GM18502 (cell line): ENCODE results near the gene RUFY3.
"Not testable (repeated sequence)": the region's sequence is repeated elsewhere in the genome, so short reads cannot be mapped to it uniquely, and the experiment has no call there.

Experiments used
- ATAC-seq: cut with Tn5 transposase; IDR thresholded peaks from one replicate; pipeline ENCODE4 v1.9.1; 2021; ENCODE audit warnings: mild to moderate bottlenecking; ENCODE audit not compliant: unreplicated experiment, poor library complexity

Gene RUFY3

DNA sequence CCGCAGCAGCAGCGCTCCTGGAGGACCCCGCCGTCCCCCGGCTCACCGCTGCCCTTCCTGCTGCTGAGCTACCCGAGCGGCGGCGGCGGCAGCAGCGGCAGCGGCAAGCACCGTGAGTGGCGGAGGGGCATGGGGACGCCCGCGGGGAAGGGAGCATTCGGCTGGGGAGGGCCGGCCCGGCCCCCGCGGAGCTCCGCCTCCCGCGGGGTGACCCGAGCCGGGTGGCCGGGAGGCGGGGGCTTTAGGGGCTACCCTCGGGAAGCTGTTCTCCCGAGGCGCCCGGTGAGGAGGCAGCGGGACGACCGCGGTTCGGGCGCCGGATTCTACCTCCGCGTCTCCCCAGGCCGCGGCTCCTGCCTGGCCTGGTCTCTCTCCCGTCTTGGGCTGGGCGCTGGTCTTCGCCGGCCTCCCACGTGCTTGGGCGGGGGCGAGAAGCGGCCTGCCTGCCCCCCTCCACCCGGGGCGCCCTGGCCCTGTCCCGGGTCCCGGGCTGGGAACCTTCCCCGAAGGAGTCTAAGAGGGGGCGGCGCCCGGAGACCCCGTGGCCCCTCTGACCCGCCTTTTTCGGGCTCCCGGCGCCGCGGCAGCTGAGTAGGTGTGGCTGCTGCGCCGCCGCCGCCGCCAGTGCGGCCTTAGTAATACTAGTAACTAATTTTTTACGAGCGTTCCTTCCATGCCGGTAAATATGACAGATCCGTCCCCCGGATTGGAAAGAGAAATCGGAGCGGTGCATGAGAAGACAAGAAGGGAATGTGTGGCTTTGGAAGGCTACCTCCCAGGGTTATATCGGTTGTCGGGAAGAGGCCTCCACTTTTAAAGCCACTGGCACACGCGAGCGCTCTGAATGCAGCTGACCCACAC is 16.4 kb upstream of the RUFY3 start:
- peak; percentile 70 for ATAC-seq

DNA sequence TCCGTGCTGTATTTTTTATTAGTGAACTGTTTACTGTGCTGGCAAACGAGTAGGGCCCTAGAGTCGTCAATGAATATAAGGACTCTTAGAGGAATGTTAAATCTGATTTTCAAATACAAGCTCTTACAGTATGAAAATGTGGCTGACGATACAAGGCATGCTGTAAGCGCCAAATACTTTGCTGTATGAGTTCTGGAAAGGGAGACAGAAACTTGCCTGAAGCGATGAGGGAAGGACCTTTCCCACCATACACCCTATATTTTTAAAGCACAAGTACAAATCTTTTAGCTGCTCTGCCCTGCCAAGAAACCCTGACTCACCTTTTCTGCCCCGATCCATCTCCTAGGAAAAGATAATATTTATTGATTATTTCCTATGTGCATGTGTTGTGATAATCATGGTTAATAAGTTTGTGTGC is 15.7 kb upstream of the RUFY3 start:
- no peak for ATAC-seq

DNA sequence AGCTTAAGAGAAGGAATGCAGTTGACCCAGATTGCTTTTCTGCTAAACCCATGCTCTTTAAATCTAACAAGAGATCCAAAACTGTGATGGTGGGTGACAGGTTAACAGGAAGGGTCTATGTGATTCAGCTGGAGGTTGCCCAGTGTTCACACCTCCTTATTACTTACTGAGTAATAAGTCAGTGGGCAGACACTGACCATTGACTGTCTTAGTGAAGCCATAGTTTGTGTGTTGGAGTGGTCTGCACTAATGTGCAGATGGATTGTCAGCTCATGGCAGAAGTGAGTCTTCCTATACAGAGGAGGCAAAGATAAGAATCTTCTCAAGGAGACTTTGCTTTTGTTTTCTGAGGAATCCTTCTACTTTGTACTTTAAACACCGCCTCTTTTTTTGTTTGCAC is 15.2 kb upstream of the RUFY3 start:
- ATAC-seq = no peak

DNA sequence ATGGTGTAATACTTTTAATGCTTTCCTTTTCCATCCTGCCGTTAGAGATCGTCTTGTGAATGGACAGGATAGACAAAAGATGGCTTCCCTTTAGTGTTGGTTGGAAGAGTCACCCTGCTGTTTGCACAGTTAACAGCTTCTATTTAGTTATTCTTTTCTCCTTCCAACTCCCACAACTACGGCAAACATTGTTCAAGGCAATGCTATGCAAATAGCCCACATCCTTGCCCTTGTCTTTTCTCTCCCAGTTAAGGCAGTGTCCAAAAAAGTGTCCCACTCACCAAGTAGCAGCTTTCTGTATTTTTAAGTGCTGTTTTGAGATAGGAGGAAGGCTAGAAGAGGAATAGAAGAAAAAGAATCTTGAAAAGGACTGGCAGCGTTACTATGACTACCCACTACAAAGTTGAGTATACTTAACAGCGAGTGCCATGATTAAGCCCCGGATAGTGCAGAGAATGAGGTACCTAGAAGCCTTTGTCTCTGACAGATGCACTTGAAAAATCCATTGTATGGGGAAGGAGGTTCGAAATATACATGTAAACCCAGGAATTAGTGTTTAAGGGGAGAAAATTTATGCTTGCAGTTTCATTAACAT is 12.1 kb upstream of the RUFY3 start:
- no peak for ATAC-seq

DNA sequence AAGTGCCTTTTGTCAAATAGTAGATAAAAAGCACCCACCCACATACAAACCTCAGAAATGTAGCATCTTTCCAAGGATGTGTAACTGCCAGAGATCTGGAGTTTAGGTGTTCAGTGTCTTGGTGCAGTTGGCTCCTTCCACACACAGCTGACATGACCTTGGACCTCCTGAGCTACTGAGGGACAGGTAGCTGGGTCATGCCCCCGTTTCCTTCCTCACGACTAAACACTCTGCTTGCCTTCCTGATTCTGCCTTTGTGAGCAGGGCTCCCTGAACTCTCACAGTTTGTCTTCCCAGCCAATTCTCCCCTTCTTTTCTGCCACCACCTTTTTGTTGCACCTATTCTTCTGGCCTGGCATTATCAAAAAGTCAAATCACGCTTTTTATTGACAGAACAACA is 10.2 kb upstream of the RUFY3 start:
- no peak for ATAC-seq

DNA sequence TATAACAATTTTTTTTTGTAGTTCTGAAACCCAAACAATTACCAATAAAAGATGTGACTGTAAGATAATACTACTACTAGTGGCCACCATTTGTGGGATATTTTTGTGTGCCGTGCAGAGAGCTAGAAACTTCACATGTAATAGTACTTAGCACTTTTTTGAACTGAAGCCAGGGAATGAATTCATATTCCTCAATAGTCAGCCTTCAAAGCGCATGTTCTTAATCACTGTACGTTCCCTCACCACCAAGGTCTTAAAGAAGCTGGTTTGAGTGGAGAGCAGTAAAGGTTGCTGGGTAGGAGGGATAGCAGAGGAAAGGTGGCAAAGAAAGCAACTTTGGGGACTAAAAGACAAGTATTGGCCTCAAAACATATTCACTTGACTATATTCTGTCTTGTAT is 9.6 kb upstream of the RUFY3 start:
- no peak for ATAC-seq

DNA sequence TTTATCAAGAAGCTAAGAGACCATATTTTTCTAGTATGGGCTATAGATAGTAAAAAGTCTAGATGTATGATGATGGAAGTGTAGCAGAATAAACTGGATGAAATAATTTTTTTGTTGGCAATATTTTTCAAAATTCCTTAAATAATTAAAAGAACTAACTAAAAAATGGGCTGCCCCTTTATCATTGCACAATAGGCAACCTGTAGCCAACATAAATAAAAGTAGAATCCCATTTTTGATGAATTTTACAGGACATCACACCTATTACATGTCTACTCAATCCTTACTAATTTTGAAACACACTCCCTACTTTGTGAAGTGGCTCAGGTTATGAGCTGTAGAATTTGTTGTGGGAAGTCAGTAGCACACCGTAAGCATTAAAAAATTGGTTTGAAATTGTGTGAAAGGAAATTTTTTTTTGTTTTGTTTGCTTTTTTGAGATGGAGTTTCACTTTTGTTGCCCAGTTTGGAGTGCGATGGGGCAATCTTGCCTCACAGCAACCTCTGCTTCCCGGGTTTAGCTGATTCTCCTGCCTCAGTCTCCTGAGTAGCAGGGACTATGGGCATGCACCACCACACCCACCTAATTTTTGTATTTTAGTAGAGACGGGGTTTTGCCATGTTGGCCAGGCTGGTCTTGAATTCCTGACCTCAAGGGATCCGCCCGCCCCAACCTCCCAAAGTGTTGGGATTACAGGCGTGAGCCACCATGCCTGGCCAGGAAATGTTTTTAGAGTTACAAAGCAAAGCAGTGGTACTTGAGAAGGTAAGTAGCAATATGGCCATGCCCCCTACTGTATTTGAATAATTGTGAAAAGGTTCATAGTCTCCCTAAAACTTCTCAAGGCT is 8.9 kb upstream of the RUFY3 start:
- no peak for ATAC-seq

DNA sequence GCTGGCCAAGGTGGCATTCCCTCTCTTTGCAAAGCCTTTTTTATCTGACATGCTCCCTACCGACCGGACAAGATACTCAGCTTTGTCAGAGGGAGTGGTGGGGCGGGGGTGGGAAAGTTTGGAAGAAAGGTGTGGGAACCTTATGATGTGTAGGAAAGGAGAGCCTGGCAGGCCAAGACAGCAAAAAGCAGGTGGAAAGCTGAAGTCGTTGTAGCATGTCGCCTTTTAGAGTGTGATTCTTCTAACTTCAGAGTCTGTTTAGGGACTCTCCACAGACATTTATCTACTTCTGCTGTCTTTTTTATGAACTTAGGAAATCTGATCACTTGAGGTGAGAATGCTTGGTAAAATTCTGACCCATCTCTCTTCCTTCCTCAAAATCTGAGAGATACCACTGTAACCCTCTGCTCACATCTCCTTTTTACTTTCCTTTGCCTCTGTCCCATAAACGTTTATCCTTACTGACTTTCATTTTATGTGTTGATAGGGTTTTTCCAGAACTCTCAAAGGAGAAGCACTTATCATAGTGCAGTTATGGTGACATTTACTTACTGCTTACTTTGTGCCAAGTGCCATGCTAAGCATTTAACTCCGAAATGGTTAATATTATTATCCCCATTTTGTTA is 8.2 kb upstream of the RUFY3 start:
- ATAC-seq = peak; percentile 56

DNA sequence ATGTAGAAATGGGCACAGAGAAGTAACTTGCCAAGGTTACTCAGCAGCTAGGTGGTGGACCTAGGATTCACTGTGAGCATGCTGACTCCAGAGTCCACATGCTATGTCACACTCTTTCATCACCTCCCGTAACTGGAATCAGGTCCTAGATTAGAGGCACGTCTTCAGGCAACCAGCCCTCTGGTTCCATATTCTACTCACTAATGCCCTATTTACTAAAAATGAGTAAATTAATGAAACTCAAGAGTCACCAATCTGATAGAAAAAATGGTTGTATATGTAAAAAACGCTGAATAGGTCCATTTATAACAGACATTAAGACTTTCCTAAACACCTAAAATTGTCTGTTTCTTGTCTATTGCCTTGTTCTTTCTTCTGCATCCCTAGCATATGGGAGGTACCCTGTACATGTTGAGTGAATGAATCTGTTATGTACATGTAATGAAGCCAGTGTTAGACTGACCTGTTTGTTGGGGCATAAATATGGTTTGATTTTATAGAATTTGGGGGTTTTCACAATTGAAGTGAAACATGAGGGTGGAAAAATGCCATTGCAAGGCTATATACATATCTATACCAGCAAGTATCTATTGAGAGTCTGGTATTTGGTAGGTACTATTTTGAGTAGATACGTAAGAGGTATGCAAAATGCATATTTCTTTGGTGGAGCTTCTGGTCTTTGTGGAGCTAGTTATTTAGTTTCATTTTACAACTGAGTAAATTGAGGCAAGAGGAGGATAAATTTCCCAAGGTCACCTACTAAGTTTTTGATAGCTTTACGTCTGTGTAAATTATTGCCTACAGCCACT is 7.5 kb upstream of the RUFY3 start:
- peak; percentile 61 for ATAC-seq

DNA sequence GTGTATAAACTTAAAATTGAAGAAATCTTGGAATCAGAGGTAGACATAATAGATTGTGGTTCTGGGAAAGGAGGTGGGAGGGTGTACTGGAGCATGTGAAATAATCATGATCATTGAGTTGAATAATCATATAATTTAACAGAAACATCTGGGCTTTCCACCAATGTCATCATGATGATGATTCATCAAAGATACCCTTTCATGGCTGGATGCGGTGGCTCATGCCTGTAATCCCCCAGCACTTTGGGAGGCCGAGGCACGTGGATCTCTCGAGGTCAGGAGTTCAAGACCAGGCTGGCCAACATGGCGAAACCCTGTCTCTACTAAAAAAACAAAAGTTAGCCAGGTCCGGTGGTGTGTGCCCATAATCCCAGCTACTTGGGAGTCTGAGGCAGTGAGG is 6.7 kb upstream of the RUFY3 start:
- ATAC-seq = no peak

DNA sequence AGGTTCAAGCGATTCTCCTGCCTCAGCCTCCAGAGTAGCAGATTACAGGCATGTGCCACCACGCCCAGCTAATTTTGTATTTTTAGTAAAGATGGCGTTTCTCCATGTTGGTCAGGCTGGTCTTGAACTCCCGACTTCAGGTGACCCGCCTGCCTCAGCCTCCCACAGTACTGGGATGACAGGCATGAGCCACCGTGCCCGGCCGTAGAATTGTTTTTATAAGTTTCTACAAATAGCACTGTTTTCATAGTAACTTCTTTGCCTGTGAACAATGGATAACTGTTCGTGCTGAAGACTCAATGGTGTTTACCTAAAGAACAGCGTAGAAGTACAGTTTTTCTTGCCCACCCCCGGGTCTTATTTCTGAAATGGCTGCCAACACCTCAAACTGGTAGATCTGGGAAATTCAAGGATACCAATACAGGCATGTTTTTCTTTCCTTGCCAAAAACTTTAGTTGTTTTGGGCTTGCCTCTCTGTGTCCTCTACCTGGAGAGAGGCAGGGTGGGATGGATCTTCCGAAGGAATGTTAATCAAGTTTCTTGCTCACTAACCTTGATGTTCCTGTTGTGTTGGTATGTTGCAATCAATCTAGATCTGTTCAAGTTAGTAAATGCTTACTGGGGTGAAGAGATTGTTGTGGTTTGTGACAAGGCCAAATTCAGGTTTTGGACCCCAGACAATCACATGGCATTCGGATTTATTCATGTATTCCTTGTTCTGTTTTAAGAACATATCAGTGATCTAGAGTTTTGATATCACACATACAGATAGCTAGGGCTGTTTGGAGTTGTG is 2.8 kb upstream of the RUFY3 start:
- no peak for ATAC-seq

DNA sequence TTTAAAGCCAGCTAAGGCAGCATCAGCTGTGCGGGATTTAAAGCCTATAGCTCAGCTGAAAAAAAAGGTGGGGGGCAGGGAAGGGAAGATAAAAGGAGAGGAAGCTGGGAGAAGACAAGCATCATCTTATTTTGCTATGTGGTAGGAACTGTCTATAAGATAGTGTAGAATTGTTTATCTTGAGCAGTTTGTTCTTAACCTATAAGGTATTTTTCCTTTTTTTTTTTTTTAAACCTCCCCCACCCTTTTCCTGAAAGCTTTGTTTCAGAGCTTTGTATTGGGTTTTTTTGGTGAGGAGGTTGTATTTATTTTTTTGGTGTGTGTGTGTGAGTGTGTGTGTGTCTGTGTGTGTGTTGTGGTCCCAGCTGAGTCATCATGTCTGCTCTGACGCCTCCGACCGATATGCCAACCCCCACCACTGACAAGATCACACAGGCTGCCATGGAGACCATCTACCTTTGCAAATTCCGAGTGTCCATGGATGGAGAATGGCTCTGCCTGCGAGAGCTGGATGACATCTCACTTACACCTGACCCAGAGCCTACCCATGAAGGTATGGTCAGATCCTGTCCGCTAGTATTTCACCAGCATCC is 531 bp downstream of the RUFY3 start:
- no peak for ATAC-seq

DNA sequence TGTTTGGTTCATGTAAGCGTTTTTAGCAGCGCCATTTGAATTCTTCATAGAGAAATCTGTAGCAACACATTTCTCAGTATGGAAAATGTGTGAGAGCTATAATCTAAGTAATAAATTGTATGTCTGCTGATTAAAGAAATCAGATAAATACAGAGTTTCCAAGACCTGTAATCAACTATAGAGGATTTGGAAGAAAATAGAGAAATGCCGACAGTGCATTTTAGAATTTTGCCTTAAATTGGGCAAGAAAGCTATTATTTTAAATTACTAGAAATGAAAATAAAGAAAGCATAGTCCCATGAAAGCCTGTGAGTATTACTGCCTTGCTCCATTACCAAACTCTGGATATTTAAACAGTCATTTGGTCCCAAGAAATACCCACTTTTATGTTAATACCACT is 2.7 kb downstream of the RUFY3 start:
- ATAC-seq = no peak

DNA sequence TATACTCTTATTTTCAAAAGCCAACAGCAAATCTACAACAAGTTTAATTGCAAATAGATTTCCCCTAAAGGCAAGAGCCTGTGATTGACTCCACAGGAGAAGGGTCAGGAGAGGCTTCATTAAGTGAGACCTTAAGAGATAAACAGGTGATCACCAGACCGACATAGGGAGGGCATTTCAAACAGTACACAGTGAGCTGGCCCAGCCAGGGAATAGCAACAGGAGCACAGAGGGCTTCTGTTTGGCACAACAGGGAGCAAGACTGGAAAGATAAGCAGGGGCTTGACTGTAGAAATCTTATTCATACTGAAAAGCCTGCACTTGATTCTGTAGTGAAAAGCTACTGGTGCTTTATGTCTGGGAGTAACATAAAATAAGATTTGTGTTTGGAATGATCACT is 3.9 kb downstream of the RUFY3 start:
- no peak for ATAC-seq

DNA sequence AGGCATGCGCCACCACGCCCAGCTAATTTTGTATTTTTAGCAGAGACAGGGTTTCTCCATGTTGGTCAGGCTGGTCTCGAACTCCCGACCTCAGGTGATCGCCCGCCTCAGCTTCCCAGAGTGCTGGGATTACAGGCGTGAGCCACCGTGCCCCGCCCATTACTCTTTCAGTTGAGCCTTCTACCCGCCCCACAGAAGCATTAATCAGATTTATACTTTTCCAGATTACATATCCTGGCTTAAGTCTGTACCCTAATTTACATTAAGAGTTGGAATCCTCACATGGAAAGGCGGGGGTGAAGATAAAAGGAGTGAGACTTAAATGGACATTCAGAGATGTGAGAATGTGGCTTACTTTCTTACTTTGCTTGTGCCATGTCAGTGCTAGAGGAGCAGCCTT is 4.8 kb downstream of the RUFY3 start:
- not testable (repeated sequence) for ATAC-seq

DNA sequence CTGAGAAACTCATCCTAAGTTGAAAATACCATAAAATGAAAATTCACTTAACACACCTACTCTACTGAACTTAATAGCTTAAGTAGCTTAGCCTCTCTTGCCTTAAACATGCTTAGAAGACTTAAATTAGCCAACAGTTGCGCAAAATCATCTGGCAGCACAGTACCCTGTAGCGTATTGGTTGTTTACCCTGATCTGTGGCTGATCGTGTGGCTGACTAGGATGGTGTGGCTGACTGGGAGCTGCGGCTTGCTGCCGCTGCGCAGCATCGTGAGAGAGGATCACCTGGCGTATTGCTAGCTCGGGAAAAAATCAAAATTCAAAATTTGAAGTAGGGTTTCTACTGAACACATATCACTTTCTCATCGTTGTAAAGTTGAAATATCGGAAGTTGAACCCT is 6.3 kb downstream of the RUFY3 start:
- no peak for ATAC-seq

DNA sequence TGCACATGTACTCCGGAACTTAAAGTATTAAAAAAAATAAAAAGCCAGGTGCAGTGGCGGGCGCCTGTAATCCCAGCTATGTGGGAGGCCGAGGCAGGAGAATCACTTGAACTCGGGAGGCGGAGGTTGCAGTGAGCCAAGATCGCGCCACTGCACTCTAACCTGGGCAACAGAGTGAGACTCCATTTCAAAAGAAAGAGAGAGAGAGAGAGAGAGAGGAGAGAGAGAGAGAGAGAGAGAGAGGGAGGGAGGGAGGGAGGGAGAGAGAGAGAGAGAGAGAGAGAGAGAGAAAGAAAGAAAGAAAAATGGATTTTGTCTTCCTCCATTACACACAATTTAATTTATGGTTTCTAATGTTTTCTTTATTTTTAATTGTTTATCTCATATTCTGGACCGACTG is 11.1 kb downstream of the RUFY3 start:
- ATAC-seq = not testable (repeated sequence)

DNA sequence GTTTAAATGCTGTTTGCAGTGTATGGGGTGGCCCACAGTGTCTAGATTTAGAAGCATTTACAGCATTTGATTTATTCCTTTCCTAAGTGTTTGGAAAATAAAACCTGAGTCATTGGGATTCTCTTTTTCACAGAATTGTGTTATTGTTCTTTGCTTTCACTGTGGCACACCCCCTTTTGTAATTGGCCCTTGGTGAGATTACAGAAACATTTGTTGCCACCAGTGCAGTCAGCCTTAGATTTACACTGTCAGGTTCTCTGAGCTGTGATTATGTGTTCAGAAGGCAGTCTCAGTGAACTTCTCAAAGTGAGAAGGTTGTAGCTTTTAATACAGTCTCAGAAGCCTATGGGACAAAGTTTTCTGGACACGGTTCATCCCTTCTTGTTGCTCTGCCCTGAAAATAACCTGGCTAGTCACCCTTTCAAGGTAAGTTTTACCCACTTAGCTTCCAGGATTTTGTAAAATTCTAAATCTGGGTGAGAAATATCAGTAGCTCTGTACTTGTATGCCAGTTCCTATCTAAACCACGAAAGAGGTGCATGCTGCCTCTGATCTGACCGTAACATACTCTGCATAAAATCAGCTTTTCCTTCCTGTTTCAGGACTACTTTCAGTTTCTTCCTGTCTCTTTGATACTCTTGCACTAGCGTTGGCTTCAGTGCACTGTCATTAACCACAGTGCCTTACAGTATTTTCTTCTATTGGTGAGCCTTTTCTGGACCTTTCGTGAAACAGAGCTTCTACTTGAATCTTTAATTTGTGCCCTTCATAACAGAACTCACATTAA is 12.6 kb downstream of the RUFY3 start:
- ATAC-seq = peak; percentile 94
